ENCODE measurements around the gene HRH2. TPM values are rescaled to one million over a fixed set of nuclear protein-coding genes. Genes with fewer than 3 reads are reported as not detected.

HRH2 gene
- total and polyA plus RNA-seq, 9 of the 15 experiments (the other 6 are each of a cell fraction or from before 2014, with no cell fraction given), result 0.04 TPM; not detected in 8

DNA sequence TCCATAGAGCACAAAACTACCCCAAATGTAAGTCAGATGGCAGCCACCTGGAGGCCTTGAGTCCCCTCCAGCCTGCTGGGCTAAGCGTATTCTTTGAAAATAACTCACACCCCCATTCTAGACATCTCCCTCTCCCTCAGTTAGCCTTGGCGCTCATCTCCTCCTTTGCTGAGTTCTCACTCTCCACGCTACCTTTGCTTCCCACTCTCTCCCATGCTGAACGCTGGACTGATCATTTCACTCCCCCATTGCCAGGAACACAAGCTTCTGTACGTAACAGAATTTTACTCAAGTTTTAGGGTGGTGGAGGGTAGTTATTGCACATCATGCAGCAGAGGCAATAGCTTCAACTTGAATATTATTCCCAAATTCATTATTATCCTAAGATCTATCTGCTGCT, 47.5 kb upstream of the HRH2 start:
- H3K27ac ChIP-seq (ENCODE audit: extremely low read depth, low read depth, low read length), result no peak overlapping the region
- ChIA-PET CTCF (ENCODE audit: low intra/inter-chr PET ratio) (no interaction called here), POLR2A (interaction anchor here (0.8 to 0.9 kb wide), 2 partner anchors 59 to 81 kb away, joined by 3 to 4 read pairs; no protein-coding TSS in a partner anchor)
- TF ChIP-seq NFXL1 (CRISPR knock-in tag; IDR thresholded peaks at IDR 0.05), result no peak
- no peak for TF ChIP-seq ZNF408 (CRISPR knock-in tag; IDR thresholded peaks at IDR 0.05; ENCODE audit: low read depth)
- TF ChIP-seq U2AF1 (optimal IDR thresholded peaks at IDR 0.05; ENCODE audit: low read depth, low read length), result no peak
- H3K36me3 ChIP-seq (ENCODE audit: control insufficient read depth, insufficient read depth, low read length), result no peaks in the 10 kb centered on the region
- no TSS peak for BruUV-seq (replicated peaks)
- in situ Hi-C loops (cut with MboI), result no loop called here
- FAIRE-seq (no peak), ATAC-seq (no peak), DNase-seq (ENCODE audit: extremely low read depth in 1 of 4, low spot score in 3 of 4) (no peak)
- H2AFZ ChIP-seq (ENCODE audit: low read depth, low read length), result no peak overlapping the region
- no peaks in the 10 kb centered on the region for H3K4me1 ChIP-seq (replicated peaks in 1 of 2; ENCODE audit: control insufficient read depth in 2 of 2, insufficient read depth in 2 of 2, low read length in 2 of 2)
- no peaks in the 10 kb centered on the region for H4K20me1 ChIP-seq (replicated peaks; ENCODE audit: control insufficient read depth, insufficient read depth, low read length)
- no peaks in the 10 kb centered on the region for H3K9me3 ChIP-seq (replicated peaks; ENCODE audit: control insufficient read depth, insufficient read depth, low read depth, low read length)
- WGBS (ENCODE audit: insufficient coverage, low coverage, missing lambda C conversion rate), result 1% methylated on average over 5 of the region's 5 CpGs
- peaks cover 3% of the 10 kb centered on the region for H3K9me1 ChIP-seq (ENCODE audit: control insufficient read depth, insufficient read depth, low read length)
- intact Hi-C loops (cut with micrococcal nuclease), result no loop called here
- no peak overlapping the region for H3K9ac ChIP-seq (ENCODE audit: insufficient read depth in 1 of 2, low read depth in 2 of 2, low read length in 2 of 2)
- peaks cover 0 to 31% of the 10 kb centered on the region in 2 experiments; a peak in 2 of 5 replicates for H3K27me3 ChIP-seq (ENCODE audit: control insufficient read depth in 2 of 2, insufficient read depth in 2 of 2, low read length in 2 of 2)
- H3K4me2 ChIP-seq (ENCODE audit: insufficient read depth, low read length), result no peak overlapping the region
- H3K4me3 ChIP-seq, result no peak overlapping the region
- no peaks in the 10 kb centered on the region for H3K79me2 ChIP-seq (ENCODE audit: control insufficient read depth, insufficient read depth, low read length)

GRCh38 chr5:175610898-175611297, 47.0 kb upstream of the HRH2 start:
- Histone ChIP-seq H3K4me2 (ENCODE audit: insufficient read depth, low read length) (no peak overlapping the region), H3K9ac (ENCODE audit: insufficient read depth in 1 of 2, low read depth in 2 of 2, low read length in 2 of 2) (no peak overlapping the region), H3K4me1 (replicated peaks in 1 of 2; ENCODE audit: control insufficient read depth in 2 of 2, insufficient read depth in 2 of 2, low read length in 2 of 2) (no peaks in the 10 kb centered on the region), H2AFZ (ENCODE audit: low read depth, low read length) (no peak overlapping the region), H3K9me1 (ENCODE audit: control insufficient read depth, insufficient read depth, low read length) (peaks cover 3% of the 10 kb centered on the region), H3K36me3 (ENCODE audit: control insufficient read depth, insufficient read depth, low read length) (no peaks in the 10 kb centered on the region), H3K79me2 (ENCODE audit: control insufficient read depth, insufficient read depth, low read length) (no peaks in the 10 kb centered on the region), H3K27ac (ENCODE audit: extremely low read depth, low read depth, low read length) (no peak overlapping the region), H4K20me1 (replicated peaks; ENCODE audit: control insufficient read depth, insufficient read depth, low read length) (no peaks in the 10 kb centered on the region), H3K4me3 (no peak overlapping the region), H3K27me3 (ENCODE audit: control insufficient read depth in 2 of 2, insufficient read depth in 2 of 2, low read length in 2 of 2) (peaks cover 0 to 31% of the 10 kb centered on the region in 2 experiments; a peak in 2 of 5 replicates), H3K9me3 (replicated peaks; ENCODE audit: control insufficient read depth, insufficient read depth, low read depth, low read length) (no peaks in the 10 kb centered on the region)
- intact Hi-C loops (cut with micrococcal nuclease), result no loop called here
- no peak for FAIRE-seq
- CTCF ChIA-PET (ENCODE audit: low intra/inter-chr PET ratio), result no interaction called here
- ATAC-seq, result no peak
- POLR2A ChIA-PET, result interaction anchor here (0.9 kb wide), 1 partner anchor 82 kb away, joined by 3 read pairs; no protein-coding TSS in a partner anchor
- no peak for TF ChIP-seq ELF2 (CRISPR knock-in tag; IDR thresholded peaks at IDR 0.05)
- no peak for TF ChIP-seq ZBTB49 (CRISPR knock-in tag; IDR thresholded peaks at IDR 0.05; ENCODE audit: borderline replicate concordance)
- no peak for TF ChIP-seq ZNF707 (CRISPR knock-in tag; conservative IDR thresholded peaks at IDR 0.05)
- WGBS (ENCODE audit: insufficient coverage, low coverage, missing lambda C conversion rate), result 0% methylated on average over 3 of the region's 3 CpGs
- BruUV-seq (replicated peaks), result no TSS peak
- DNase-seq (ENCODE audit: extremely low read depth in 1 of 4, low spot score in 3 of 4), result no peak
- in situ Hi-C loops (cut with MboI), result no loop called here
